Measurements from ENCODE around the gene STK17B.

GRCh38 chr2:196183528-196184231 is 12.3 kb upstream of the STK17B start:
- TF ChIP-seq, protein P1, sequence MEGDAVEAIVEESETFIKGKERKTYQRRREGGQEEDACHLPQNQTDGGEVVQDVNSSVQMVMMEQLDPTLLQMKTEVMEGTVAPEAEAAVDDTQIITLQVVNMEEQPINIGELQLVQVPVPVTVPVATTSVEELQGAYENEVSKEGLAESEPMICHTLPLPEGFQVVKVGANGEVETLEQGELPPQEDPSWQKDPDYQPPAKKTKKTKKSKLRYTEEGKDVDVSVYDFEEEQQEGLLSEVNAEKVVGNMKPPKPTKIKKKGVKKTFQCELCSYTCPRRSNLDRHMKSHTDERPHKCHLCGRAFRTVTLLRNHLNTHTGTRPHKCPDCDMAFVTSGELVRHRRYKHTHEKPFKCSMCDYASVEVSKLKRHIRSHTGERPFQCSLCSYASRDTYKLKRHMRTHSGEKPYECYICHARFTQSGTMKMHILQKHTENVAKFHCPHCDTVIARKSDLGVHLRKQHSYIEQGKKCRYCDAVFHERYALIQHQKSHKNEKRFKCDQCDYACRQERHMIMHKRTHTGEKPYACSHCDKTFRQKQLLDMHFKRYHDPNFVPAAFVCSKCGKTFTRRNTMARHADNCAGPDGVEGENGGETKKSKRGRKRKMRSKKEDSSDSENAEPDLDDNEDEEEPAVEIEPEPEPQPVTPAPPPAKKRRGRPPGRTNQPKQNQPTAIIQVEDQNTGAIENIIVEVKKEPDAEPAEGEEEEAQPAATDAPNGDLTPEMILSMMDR (tag by site-specific recombination; IDR thresholded peaks at IDR 0.05): no peak
- TF ChIP-seq ZNF175 (tag by site-specific recombination; IDR thresholded peaks at IDR 0.05) (no peak), ZNF214 (tag by site-specific recombination; IDR thresholded peaks at IDR 0.05; ENCODE audit: borderline replicate concordance) (no peak), ZBTB7A (tag by site-specific recombination; IDR thresholded peaks at IDR 0.05; ENCODE audit: low read depth) (no peak), EGR2 (tag by site-specific recombination; IDR thresholded peaks at IDR 0.05; ENCODE audit: low read depth) (no peak), KLF10 (tag by site-specific recombination; IDR thresholded peaks at IDR 0.05) (no peak), SETDB1 (IDR thresholded peaks at IDR 0.05; ENCODE audit: insufficient read length, low read length) (no peak), ZNF266 (tag by site-specific recombination; IDR thresholded peaks at IDR 0.05; ENCODE audit: low read depth) (no peak), ZNF24 (tag by site-specific recombination; IDR thresholded peaks at IDR 0.05) (no peak), PRDM10 (tag by site-specific recombination; IDR thresholded peaks at IDR 0.05) (no peak), ZNF423 (tag by site-specific recombination; IDR thresholded peaks at IDR 0.05) (no peak), ZNF112 (tag by site-specific recombination; IDR thresholded peaks at IDR 0.05) (no peak)
